ENCODE data around the gene CD300LG.

GRCh38 chr17:43881181-43881580 is 34.2 kb downstream of the CD300LG start:
- TF ChIP-seq FOXK2 (IDR thresholded peaks at IDR 0.05) (no peak), NFRKB (IDR thresholded peaks at IDR 0.05) (no peak), FOXM1 (IDR thresholded peaks at IDR 0.05; ENCODE audit: borderline replicate concordance) (no peak), SP1 (IDR thresholded peaks at IDR 0.05) (no peak), LEF1 (IDR thresholded peaks at IDR 0.05; ENCODE audit: borderline replicate concordance) (no peak), HDGF (IDR thresholded peaks at IDR 0.05; ENCODE audit: borderline replicate concordance) (no peak), BHLHE40 (IDR thresholded peaks at IDR 0.05; ENCODE audit: borderline replicate concordance) (no peak), ELF4 (IDR thresholded peaks at IDR 0.05) (no peak), L3MBTL2 (conservative IDR thresholded peaks at IDR 0.05) (no peak), ZNF384 (IDR thresholded peaks at IDR 0.05) (no peak), ARNT (IDR thresholded peaks at IDR 0.05) (no peak), PKNOX1 (IDR thresholded peaks at IDR 0.05) (no peak)

All from HEK293T (cell line).